ENCODE results near the gene RUFY1. TPM values are rescaled to one million over a fixed set of nuclear protein-coding genes. Genes with fewer than 3 reads are reported as not detected.

RUFY1 gene
- polyA plus RNA-seq, 1 donor (not counting 4 experiments of a cell fraction or from before 2014, with no cell fraction given): 25.2 TPM

DNA sequence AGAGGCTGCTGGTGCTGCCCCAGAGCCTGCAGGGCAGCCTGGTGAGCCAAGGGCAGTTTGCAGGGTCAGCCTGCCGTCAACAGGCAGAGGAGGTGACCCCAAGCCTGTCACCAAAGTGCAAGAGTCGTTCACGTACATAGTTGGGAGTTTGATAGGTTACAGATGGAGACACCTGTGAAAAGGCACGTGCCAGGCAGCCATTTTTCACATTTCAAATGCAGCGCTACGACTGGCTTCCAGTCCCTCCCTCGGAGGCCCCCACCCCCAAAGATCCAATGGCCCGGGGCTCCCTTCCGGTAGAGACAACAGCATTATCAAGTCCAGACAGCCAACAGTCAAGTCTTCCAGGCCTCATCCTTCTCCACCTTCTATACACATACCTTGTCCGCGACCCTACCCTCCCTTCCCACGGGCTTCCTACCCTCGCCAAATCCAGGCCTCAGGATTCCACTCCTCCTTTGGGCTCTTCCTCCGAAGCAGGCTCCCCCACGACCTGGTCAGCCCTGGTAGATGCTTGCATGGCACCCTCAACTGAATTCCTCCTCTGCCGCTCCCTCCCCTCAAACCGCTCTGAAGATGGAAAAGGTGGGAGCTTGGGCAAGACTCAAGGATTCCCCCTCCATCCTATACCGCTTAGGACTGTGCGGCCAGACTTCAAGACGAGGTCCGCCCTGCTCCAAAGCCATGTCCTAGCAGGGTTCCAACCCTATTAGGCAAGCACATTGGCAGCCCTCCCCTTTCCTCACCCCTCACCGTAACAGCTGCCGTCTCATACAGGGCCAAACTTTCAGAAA, 60.0 kb downstream of the RUFY1 start:
- no peaks in the 10 kb centered on the region for H3K9me3 ChIP-seq (ENCODE audit: control insufficient read depth, low read depth, low read length)
- dilution Hi-C loops (cut with MboI; ENCODE audit: extremely low pct_ligation_motif_present, low sequenced_read_pairs): no loop called here
- H3K79me2 ChIP-seq (ENCODE audit: control insufficient read depth, insufficient read depth, low read length): peaks cover 3% of the 10 kb centered on the region
- no peaks in the 10 kb centered on the region for H3K4me1 ChIP-seq (ENCODE audit: control insufficient read depth, extremely low read depth, insufficient read depth, low read length)
- H2AFZ ChIP-seq (ENCODE audit: control insufficient read depth, low read length): no peak overlapping the region
- TF ChIP-seq CTCF (optimal IDR thresholded peaks at IDR 0.05 in 1 of 3, IDR thresholded peaks at IDR 0.05 in 1 of 3, conservative IDR thresholded peaks at IDR 0.05 in 1 of 3; ENCODE audit: extremely low read depth in 1 of 3, insufficient read depth in 2 of 3, low read length in 3 of 3) (no peak), EZH2 (IDR thresholded peaks at IDR 0.05; ENCODE audit: low read length) (no peak)
- H3K27me3 ChIP-seq (ENCODE audit: control insufficient read depth, extremely low read depth, insufficient read depth, low read length): no peaks in the 10 kb centered on the region
- H3K9me1 ChIP-seq (ENCODE audit: control insufficient read depth, extremely low read depth, insufficient read depth, low read length): no peaks in the 10 kb centered on the region
- H3K4me2 ChIP-seq (ENCODE audit: control insufficient read depth, extremely low read depth, insufficient read depth, low read depth, low read length): no peak overlapping the region
- no peak overlapping the region for H3K9ac ChIP-seq (ENCODE audit: control insufficient read depth, extremely low read depth, insufficient read depth, low read length)
- H3K4me3 ChIP-seq (ENCODE audit: control insufficient read depth in 2 of 3, extremely low read depth in 1 of 3, insufficient read depth in 2 of 3, low read depth in 1 of 3, low read length in 3 of 3): no peak overlapping the region
- DNase-seq (ENCODE audit: low read depth, low spot score) (no peak), FAIRE-seq (no peak)
- peaks cover 15% of the 10 kb centered on the region for H4K20me1 ChIP-seq (ENCODE audit: control insufficient read depth, extremely low read depth, insufficient read depth, low read length)
- H3K27ac ChIP-seq (ENCODE audit: control insufficient read depth, insufficient read depth, low read length): no peak overlapping the region
- H3K36me3 ChIP-seq (ENCODE audit: control insufficient read depth in 2 of 2, extremely low read depth in 1 of 2, insufficient read depth in 2 of 2, low read length in 2 of 2): peaks cover 33 to 54% of the 10 kb centered on the region in 2 experiments

DNA sequence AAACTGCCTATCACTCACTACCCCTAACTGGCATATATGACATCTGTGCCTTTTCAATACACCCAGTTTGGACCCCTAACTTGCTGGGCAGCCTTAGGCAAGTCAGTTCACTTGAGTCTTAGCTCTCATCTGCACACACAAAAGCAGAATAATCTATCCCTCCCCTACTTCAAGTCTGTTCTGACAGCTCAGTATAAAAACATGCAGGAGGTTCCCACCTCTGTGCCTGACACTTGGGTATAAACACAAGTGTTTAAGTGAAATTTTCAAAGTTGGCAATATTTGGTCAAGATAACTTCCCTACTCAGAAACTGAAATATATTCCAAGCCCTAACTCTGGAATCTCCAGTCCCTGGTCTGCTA, 60.5 kb downstream of the RUFY1 start:
- FAIRE-seq (no peak), DNase-seq (ENCODE audit: low read depth, low spot score) (no peak)
- dilution Hi-C loops (cut with MboI; ENCODE audit: extremely low pct_ligation_motif_present, low sequenced_read_pairs): no loop called here
- Histone ChIP-seq H3K9me3 (ENCODE audit: control insufficient read depth, low read depth, low read length) (no peaks in the 10 kb centered on the region), H3K27me3 (ENCODE audit: control insufficient read depth, extremely low read depth, insufficient read depth, low read length) (no peaks in the 10 kb centered on the region), H3K4me2 (ENCODE audit: control insufficient read depth, extremely low read depth, insufficient read depth, low read depth, low read length) (no peak overlapping the region), H3K27ac (ENCODE audit: control insufficient read depth, insufficient read depth, low read length) (no peak overlapping the region), H3K4me1 (ENCODE audit: control insufficient read depth, extremely low read depth, insufficient read depth, low read length) (no peaks in the 10 kb centered on the region), H3K4me3 (ENCODE audit: control insufficient read depth in 2 of 3, extremely low read depth in 1 of 3, insufficient read depth in 2 of 3, low read depth in 1 of 3, low read length in 3 of 3) (no peak overlapping the region), H3K79me2 (ENCODE audit: control insufficient read depth, insufficient read depth, low read length) (peaks cover 4% of the 10 kb centered on the region), H4K20me1 (ENCODE audit: control insufficient read depth, extremely low read depth, insufficient read depth, low read length) (peaks cover 15% of the 10 kb centered on the region), H3K36me3 (ENCODE audit: control insufficient read depth in 2 of 2, extremely low read depth in 1 of 2, insufficient read depth in 2 of 2, low read length in 2 of 2) (peaks cover 33 to 53% of the 10 kb centered on the region in 2 experiments), H3K9ac (ENCODE audit: control insufficient read depth, extremely low read depth, insufficient read depth, low read length) (no peak overlapping the region), H2AFZ (ENCODE audit: control insufficient read depth, low read length) (no peak overlapping the region), H3K9me1 (ENCODE audit: control insufficient read depth, extremely low read depth, insufficient read depth, low read length) (no peaks in the 10 kb centered on the region)
- no peak for TF ChIP-seq EZH2 (IDR thresholded peaks at IDR 0.05; ENCODE audit: low read length)
- no peak for TF ChIP-seq CTCF (optimal IDR thresholded peaks at IDR 0.05 in 1 of 3, IDR thresholded peaks at IDR 0.05 in 1 of 3, conservative IDR thresholded peaks at IDR 0.05 in 1 of 3; ENCODE audit: extremely low read depth in 1 of 3, insufficient read depth in 2 of 3, low read length in 3 of 3)
